ENCODE measurements around the gene C1orf105. TPM values are rescaled to one million over a fixed set of nuclear protein-coding genes. Genes with fewer than 3 reads are reported as not detected.
A peak's percentile ranks its signal among the peaks of the same experiment; 100 is the strongest.

Gene C1orf105
- total and polyA plus RNA-seq, 2 experiments from 2014 or later, result not detected

DNA sequence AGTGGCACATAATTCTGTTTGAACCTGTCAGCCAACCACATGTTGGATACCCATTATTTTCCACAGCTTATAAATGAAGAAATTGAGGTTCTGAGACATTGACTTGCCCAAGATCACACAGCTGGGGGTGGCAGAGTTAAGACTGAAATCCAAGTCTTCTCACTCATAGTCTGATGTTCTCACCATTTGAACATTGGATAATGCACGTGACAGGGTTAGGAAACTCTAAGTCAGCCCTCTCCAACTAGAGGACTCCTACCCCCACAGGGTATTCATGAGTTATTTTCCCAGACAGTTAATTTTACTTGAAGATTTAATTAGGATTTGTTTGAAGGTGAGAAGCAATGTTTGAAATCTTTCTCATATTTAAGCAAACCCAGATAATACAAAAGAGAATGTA is 38.1 kb upstream of the C1orf105 start:
- Histone ChIP-seq H3K79me2 (replicated peaks; ENCODE audit: insufficient read depth) (no peaks in the 10 kb centered on the region), H3K36me3 (ENCODE audit: insufficient read depth) (no peaks in the 10 kb centered on the region), H4K20me1 (replicated peaks; ENCODE audit: insufficient read depth) (no peaks in the 10 kb centered on the region), H3K27me3 (ENCODE audit: insufficient read depth) (no peaks in the 10 kb centered on the region), H3F3A (replicated peaks; ENCODE audit: low read depth) (no peaks in the 10 kb centered on the region), H3K4me2 (peak overlapping the region; percentile 41; the same call in 1 of the 2 replicates), H3K27ac (ENCODE audit: low read depth) (peak overlapping the region; percentile 70; the same call in 1 of the 2 replicates), H2AFZ (no peak overlapping the region), H3K4me3 (no peak overlapping the region), H3K9me2 (ENCODE audit: insufficient read depth) (no peaks in the 10 kb centered on the region), H3K4me1 (ENCODE audit: insufficient read depth) (peaks cover 38% of the 10 kb centered on the region)
- no peak for DNase-seq (ENCODE audit: low spot score)
- Mint-ChIP-seq H3K36me3 (ENCODE audit: low read depth) (no peaks in the 10 kb centered on the region), H3K4me1 (peaks cover 45% of the 10 kb centered on the region), H3K9me3 (no peaks in the 10 kb centered on the region), H3K27ac (no peak overlapping the region), H3K4me3 (no peak overlapping the region), H3K27me3 (ENCODE audit: insufficient read depth, low read depth, poor library complexity) (peaks cover 1% of the 10 kb centered on the region)
- TF ChIP-seq, protein P1, sequence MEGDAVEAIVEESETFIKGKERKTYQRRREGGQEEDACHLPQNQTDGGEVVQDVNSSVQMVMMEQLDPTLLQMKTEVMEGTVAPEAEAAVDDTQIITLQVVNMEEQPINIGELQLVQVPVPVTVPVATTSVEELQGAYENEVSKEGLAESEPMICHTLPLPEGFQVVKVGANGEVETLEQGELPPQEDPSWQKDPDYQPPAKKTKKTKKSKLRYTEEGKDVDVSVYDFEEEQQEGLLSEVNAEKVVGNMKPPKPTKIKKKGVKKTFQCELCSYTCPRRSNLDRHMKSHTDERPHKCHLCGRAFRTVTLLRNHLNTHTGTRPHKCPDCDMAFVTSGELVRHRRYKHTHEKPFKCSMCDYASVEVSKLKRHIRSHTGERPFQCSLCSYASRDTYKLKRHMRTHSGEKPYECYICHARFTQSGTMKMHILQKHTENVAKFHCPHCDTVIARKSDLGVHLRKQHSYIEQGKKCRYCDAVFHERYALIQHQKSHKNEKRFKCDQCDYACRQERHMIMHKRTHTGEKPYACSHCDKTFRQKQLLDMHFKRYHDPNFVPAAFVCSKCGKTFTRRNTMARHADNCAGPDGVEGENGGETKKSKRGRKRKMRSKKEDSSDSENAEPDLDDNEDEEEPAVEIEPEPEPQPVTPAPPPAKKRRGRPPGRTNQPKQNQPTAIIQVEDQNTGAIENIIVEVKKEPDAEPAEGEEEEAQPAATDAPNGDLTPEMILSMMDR (conservative IDR thresholded peaks at IDR 0.05; ENCODE audit: low read depth in 2 of 2), result no peak
- no peak for TF ChIP-seq CREB1 (CRISPR knock-in tag; IDR thresholded peaks at IDR 0.05; ENCODE audit: low read depth)
- ATAC-seq, result no peak

DNA sequence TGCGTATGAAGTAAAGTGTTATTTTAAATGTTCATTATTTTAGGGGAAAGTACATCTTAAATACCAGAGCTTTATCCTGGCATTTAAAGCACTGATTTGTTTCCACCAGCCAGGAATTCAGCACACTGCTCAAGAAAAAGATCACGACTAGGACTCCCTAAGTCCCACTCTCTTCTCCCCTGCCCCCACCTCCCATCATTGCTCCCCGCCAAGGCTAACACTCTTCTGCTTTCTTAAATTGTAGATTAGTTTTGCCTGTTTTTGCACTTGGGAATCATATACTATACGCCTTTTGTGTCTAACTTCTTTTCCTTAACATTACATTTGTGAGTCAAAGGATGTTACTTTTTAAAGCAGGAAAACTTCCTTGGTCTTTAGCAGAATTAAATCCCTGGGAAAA is 37.5 kb upstream of the C1orf105 start:
- Histone ChIP-seq H3K79me2 (replicated peaks; ENCODE audit: insufficient read depth) (no peaks in the 10 kb centered on the region), H3K4me1 (ENCODE audit: insufficient read depth) (peaks cover 38% of the 10 kb centered on the region), H3K9me2 (ENCODE audit: insufficient read depth) (no peaks in the 10 kb centered on the region), H4K20me1 (replicated peaks; ENCODE audit: insufficient read depth) (no peaks in the 10 kb centered on the region), H3K4me3 (no peak overlapping the region), H3K27me3 (ENCODE audit: insufficient read depth) (no peaks in the 10 kb centered on the region), H3K4me2 (peak overlapping the region; percentile 41), H3K27ac (ENCODE audit: low read depth) (peak overlapping the region; percentile 70), H2AFZ (no peak overlapping the region; the same call in 1 of the 2 replicates), H3K36me3 (ENCODE audit: insufficient read depth) (no peaks in the 10 kb centered on the region), H3F3A (replicated peaks; ENCODE audit: low read depth) (no peaks in the 10 kb centered on the region)
- Mint-ChIP-seq H3K9me3 (no peaks in the 10 kb centered on the region), H3K36me3 (ENCODE audit: low read depth) (no peaks in the 10 kb centered on the region), H3K4me3 (no peak overlapping the region), H3K27me3 (ENCODE audit: insufficient read depth, low read depth, poor library complexity) (peaks cover 1% of the 10 kb centered on the region), H3K27ac (0 out of 2 replicates have a peak overlapping the region, but pooled peaks have one; percentile 52), H3K4me1 (peaks cover 45% of the 10 kb centered on the region)
- ATAC-seq (peak; percentile 70), DNase-seq (ENCODE audit: low spot score) (no peak)
- TF ChIP-seq ETS1 (IDR thresholded peaks at IDR 0.05), result no peak

DNA sequence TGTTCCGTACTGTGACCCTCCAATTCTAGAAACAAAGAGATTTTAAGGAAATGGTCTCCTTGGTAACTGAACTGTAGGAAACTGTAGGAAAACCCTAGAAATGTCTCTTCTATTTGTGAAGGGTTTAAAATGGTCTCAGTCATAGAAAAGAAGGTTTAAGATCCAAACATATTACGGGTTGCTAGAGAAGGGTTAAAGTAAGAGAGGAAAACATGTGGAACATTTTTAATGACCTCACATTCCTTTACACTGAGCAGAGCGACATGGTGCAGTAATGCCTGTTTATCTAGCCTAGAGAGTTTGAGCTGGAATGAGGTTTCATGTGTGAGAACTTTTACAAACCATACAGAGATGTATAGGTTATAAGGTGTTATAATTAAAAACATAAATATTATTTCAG is 36.9 kb upstream of the C1orf105 start:
- H3K9me2 ChIP-seq (ENCODE audit: insufficient read depth), result no peaks in the 10 kb centered on the region
- peaks cover 1% of the 10 kb centered on the region for H3K27me3 Mint-ChIP-seq (ENCODE audit: insufficient read depth, low read depth, poor library complexity)
- H3K27ac Mint-ChIP-seq, result peak overlapping the region; percentile 52
- H3K4me3 ChIP-seq, result no peak overlapping the region
- H3K4me3 Mint-ChIP-seq, result no peak overlapping the region
- no peak overlapping the region; the same call in 1 of the 2 replicates for H2AFZ ChIP-seq
- no peaks in the 10 kb centered on the region for H3K9me3 Mint-ChIP-seq
- no peaks in the 10 kb centered on the region for H4K20me1 ChIP-seq (replicated peaks; ENCODE audit: insufficient read depth)
- H3F3A ChIP-seq (replicated peaks; ENCODE audit: low read depth), result no peaks in the 10 kb centered on the region
- ATAC-seq (peak; percentile 57), DNase-seq (ENCODE audit: low spot score) (peak; percentile 16)
- H3K79me2 ChIP-seq (replicated peaks; ENCODE audit: insufficient read depth), result no peaks in the 10 kb centered on the region
- peak overlapping the region; percentile 41 for H3K4me2 ChIP-seq
- H3K36me3 Mint-ChIP-seq (ENCODE audit: low read depth), result no peaks in the 10 kb centered on the region
- peaks cover 38% of the 10 kb centered on the region for H3K4me1 ChIP-seq (ENCODE audit: insufficient read depth)
- TF ChIP-seq, protein P1 (conservative IDR thresholded peaks at IDR 0.05; ENCODE audit: low read depth in 2 of 2), result no peak
- TF ChIP-seq STAT1 (IDR thresholded peaks at IDR 0.05; ENCODE audit: unreplicated experiment), result no peak
- TF ChIP-seq CREB1 (CRISPR knock-in tag; IDR thresholded peaks at IDR 0.05; ENCODE audit: low read depth), result no peak
- TF ChIP-seq EZH2 (IDR thresholded peaks at IDR 0.05; ENCODE audit: low read depth, unreplicated experiment), result no peak
- peaks cover 45% of the 10 kb centered on the region for H3K4me1 Mint-ChIP-seq
- H3K27ac ChIP-seq (ENCODE audit: low read depth), result peak overlapping the region; percentile 70
- H3K27me3 ChIP-seq (ENCODE audit: insufficient read depth), result no peaks in the 10 kb centered on the region
- no peaks in the 10 kb centered on the region for H3K36me3 ChIP-seq (ENCODE audit: insufficient read depth)
